Activated T-cell treated with anti-CD3 and anti-CD28 coated beads, Interleukin-2, amount 50 U/mL, for 72 hours (primary cell): ENCODE results near the gene MRPL52. TPM values are rescaled to one million over a fixed set of nuclear protein-coding genes. Genes with fewer than 3 reads are reported as not detected.

ENCODE experiments used
- ATAC-seq, 2 donors: fragments of 150-1000 bp; cut with Tn5 transposase; replicated peaks in 1 of 2; 2 replicates each; pipeline ENCODE4 v1.10.0; 2021; ENCODE audit warnings: moderate library complexity in 2 of 2, mild to moderate bottlenecking in 1 of 2
- DNase-seq, 2 donors: peaks; one replicate each; pipeline ENCODE4 v3.0.0; 2021 to 2022; ENCODE audit warnings: mixed read lengths in 1 of 2
- H3K27ac Mint-ChIP-seq: one replicate; pipeline ENCODE4 v1.8.0; 2022; ENCODE audit warnings: mild to moderate bottlenecking, moderate library complexity, mixed read lengths
- H3K27me3 Mint-ChIP-seq: one replicate; pipeline ENCODE4 v1.8.0; 2022; ENCODE audit warnings: low read depth, mixed read lengths
- H3K36me3 Mint-ChIP-seq, 2 donors: one replicate each; pipeline ENCODE4 v1.8.0; 2022; ENCODE audit warnings: mixed read lengths in 2 of 2, mild to moderate bottlenecking in 1 of 2; ENCODE audit not compliant: insufficient read depth in 2 of 2
- H3K4me1 Mint-ChIP-seq: one replicate; pipeline ENCODE4 v1.8.0; 2022; ENCODE audit warnings: low read depth, mixed read lengths
- H3K4me3 Mint-ChIP-seq, 2 donors: one replicate each; pipeline ENCODE4 v1.8.0; 2022; ENCODE audit warnings: mild to moderate bottlenecking in 2 of 2, mixed read lengths in 2 of 2, moderate library complexity in 2 of 2
- H3K9me3 Mint-ChIP-seq, 2 donors: one replicate each; pipeline ENCODE4 v1.8.0; 2022; ENCODE audit warnings: mixed read lengths in 2 of 2
- total RNA-seq, 2 donors: library from RNA; stranded (reverse); gene quantifications; one replicate each; pipeline ENCODE4 v1.2.3, GENCODE V29; 2022

MRPL52 gene
- total RNA-seq, 2 donors from 2014 or later: 76.9 to 80.4 TPM

DNA sequence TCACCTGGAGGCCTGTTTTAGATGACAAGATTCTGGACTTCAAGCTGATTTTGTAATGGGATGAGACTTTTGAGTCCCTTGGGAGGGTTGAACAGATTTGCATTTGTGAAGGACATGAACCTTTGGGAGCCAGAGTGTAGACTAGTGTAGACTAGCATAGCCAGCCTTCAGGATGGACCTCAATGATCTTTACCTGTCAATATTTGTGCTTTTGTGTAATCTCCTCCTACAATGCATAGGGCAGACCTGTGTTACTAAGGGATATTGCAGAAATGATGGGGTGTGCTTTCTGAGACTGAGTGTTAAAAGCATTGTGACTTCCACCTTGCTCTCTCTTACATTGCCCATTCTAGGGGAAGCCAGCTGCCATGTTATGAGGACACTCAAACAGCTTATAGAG is 32.0 kb downstream of the MRPL52 start:
- no peak for ATAC-seq
- no peak overlapping the region for H3K4me3 Mint-ChIP-seq
- peaks cover 27% of the 10 kb centered on the region for H3K4me1 Mint-ChIP-seq

DNA sequence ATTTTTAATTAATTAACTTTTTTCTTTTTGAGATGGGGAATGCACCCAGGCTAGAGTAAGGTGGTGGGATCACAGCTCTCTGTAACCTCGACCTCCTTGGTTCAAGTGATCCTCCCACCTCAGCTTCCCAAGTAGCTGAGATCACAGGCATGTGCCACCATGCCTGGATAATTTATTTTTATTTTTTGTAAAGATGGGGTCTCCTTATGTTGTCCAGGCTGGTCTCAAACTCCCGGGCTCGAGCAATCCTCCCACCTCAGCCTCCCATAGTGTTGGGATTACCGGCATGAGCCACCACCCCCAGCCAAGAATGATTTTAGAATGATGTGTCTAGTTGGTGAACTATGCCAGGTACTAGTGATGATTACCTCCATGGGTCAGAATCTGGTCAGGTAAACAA is 35.3 kb downstream of the MRPL52 start:
- H3K27me3 Mint-ChIP-seq: peaks cover 22% of the 10 kb centered on the region
- no peaks in the 10 kb centered on the region for H3K9me3 Mint-ChIP-seq
- H3K4me1 Mint-ChIP-seq: peaks cover 14% of the 10 kb centered on the region
- no peak overlapping the region for H3K4me3 Mint-ChIP-seq
- ATAC-seq (no peak), DNase-seq (no peak)
- peak overlapping the region; percentile 20 for H3K27ac Mint-ChIP-seq
- H3K36me3 Mint-ChIP-seq: no peaks in the 10 kb centered on the region

More for the DNA sequence above, 32.0 kb downstream of the MRPL52 start:
- peaks cover 0 to 2% of the 10 kb centered on the region in 2 donors for H3K36me3 Mint-ChIP-seq
- no peak for DNase-seq
- peaks cover 22% of the 10 kb centered on the region for H3K27me3 Mint-ChIP-seq
- H3K27ac Mint-ChIP-seq: no peak overlapping the region
- H3K9me3 Mint-ChIP-seq: no peaks in the 10 kb centered on the region

DNA sequence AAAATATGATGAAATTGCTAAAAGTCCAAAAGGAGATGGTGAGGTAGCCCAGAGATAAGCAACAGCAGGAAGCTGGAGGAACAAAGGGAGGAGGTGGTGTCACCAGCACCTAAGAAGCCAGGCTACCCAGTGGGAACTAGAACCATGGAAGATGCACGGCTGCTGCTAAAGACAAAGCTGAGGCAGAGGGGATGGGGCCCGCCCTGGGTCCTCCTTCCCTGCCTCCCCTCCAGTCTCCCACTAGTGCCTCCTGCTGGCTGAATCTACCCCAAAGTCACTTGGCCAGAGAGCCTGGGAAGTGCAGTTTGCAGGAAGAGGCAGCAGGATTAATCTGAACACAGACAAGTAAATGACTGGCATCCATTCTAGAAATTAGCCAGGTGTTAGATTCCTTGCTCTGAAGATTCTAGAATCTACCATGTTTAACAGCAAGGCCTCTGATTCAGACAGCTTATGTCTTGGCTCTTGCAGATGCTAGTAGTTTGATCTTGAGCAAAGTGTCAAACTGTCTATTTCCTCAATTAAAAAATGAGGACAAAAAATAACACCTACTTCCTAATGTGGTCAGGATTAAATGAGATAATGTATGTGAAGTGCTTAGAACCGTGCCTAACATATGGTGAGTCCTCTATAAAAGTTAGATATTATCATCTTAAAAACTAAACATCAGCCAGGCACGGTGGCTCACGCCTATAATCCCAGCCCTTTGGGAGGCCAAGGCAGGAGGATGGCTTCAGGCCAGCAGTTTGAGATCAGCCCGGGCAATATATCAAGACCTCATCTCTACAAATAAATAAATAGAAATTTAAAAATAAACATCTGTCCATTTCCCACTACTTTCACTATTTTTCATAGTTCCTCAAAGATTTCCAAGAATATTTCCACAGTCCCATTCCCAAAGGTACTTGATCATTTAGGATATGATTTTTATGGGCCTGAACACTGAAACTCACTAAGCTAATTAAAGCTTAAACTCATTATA is 36.0 kb downstream of the MRPL52 start:
- ATAC-seq (no peak), DNase-seq (no peak)
- H3K4me3 Mint-ChIP-seq: no peak overlapping the region
- peaks cover 21% of the 10 kb centered on the region for H3K27me3 Mint-ChIP-seq
- H3K4me1 Mint-ChIP-seq: peaks cover 21% of the 10 kb centered on the region
- H3K36me3 Mint-ChIP-seq: no peaks in the 10 kb centered on the region
- H3K27ac Mint-ChIP-seq: peak overlapping the region; percentile 20
- no peaks in the 10 kb centered on the region for H3K9me3 Mint-ChIP-seq

DNA sequence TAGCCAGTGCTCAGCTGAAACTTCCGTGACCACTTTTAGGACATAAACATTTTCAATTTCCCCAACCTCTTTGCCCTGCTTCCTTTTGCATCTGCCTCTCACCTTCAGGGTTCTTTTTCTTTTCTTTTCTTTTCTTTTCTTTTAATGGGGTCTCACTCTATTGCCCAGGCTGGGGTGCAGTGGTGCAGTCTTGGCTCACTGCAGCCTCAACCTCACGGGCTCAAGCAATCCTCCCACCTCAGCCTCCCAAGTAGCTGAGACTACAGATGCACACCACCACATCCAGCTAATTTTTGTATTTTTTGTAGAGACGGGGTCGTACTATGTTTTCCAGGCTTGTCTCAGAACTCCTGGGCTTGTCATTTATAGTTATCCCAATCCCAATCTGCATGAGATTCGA is 37.2 kb downstream of the MRPL52 start:
- DNase-seq (no peak), ATAC-seq (no peak)
- Mint-ChIP-seq H3K36me3 (peaks cover 0 to 2% of the 10 kb centered on the region in 2 donors), H3K9me3 (no peaks in the 10 kb centered on the region), H3K27ac (no peak overlapping the region), H3K4me3 (no peak overlapping the region), H3K27me3 (peaks cover 9% of the 10 kb centered on the region), H3K4me1 (peaks cover 25% of the 10 kb centered on the region)

DNA sequence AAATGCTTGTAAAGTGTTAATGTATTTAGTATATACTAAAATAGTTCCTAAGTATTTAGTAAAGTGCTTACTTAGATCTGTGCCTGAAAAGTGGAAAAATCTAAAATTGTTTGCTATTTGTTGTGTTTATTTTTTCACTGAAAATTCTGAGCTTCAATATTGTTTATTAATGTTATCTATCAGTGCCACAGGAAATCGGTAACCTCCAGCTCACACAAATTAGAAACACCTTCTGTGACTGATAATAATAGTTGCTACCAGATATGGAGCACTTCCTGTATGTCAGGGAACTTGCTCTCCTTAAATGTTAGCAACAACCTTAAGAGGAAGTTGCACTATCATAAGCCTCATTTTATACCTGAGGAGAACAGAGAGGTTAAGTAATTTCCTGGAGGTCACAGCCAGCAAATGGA is 41.1 kb downstream of the MRPL52 start:
- peak in 1 of 2 donors; percentile 55 for ATAC-seq
- no peaks in the 10 kb centered on the region for H3K27me3 Mint-ChIP-seq
- peaks cover 8 to 12% of the 10 kb centered on the region in 2 donors for H3K36me3 Mint-ChIP-seq
- no peak for DNase-seq
- peaks cover 37% of the 10 kb centered on the region for H3K4me1 Mint-ChIP-seq
- H3K4me3 Mint-ChIP-seq: peak overlapping the region; percentile 93 to 95
- H3K27ac Mint-ChIP-seq: peak overlapping the region; percentile 93
- no peaks in the 10 kb centered on the region for H3K9me3 Mint-ChIP-seq

DNA sequence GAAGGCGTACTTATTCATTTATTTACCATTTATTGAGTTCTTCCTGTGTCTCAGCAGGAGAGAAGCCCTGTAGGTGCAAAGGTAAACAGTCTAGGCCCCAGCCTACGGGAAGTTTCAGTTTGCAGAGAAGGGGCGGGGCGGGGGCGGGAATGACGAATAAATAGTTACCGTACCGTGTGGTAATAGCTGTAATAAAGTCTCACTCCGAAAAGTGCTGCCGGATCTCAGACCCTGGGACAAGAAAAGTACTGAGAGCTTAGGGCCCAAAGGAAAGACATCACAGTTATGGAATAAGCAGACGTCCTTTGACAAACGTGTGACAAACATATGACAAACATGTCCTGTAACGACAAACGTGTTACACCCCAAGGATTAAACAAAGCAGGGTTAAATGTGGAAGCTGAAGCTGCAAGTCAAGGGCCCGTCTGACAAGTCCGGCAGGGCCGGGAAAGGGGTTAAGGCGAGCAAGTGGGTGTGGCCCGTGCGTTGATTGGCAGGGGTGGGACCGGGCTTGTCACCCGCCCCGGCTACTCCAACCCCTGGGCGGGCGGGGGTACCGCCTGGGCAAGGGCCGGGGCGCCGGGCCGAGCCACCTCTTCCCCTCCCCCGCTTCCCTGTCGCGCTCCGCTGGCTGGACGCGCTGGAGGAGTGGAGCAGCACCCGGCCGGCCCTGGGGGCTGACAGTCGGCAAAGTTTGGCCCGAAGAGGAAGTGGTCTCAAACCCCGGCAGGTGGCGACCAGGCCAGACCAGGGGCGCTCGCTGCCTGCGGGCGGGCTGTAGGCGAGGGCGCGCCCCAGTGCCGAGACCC is 41.7 kb downstream of the MRPL52 start, which contains the start of gene LRP10:
LRP10 (plus strand) TSS at position 517 of the 809 bp plus-strand sequence. CDS start 564 bp downstream, outside the sequence.
- ATAC-seq (peak; percentile 90), DNase-seq (peak; percentile 89 to 93)
- Mint-ChIP-seq H3K4me3 (peak within 1 kb of the TSS; percentile 93 to 95), H3K36me3 (peaks cover 12 to 16% of the 10 kb centered on the region in 2 donors), H3K9me3 (no peaks in the 10 kb centered on the region), H3K27me3 (no peaks in the 10 kb centered on the region), H3K4me1 (peaks cover 35% of the 10 kb centered on the region), H3K27ac (peak within 1 kb of the TSS; percentile 93)

DNA sequence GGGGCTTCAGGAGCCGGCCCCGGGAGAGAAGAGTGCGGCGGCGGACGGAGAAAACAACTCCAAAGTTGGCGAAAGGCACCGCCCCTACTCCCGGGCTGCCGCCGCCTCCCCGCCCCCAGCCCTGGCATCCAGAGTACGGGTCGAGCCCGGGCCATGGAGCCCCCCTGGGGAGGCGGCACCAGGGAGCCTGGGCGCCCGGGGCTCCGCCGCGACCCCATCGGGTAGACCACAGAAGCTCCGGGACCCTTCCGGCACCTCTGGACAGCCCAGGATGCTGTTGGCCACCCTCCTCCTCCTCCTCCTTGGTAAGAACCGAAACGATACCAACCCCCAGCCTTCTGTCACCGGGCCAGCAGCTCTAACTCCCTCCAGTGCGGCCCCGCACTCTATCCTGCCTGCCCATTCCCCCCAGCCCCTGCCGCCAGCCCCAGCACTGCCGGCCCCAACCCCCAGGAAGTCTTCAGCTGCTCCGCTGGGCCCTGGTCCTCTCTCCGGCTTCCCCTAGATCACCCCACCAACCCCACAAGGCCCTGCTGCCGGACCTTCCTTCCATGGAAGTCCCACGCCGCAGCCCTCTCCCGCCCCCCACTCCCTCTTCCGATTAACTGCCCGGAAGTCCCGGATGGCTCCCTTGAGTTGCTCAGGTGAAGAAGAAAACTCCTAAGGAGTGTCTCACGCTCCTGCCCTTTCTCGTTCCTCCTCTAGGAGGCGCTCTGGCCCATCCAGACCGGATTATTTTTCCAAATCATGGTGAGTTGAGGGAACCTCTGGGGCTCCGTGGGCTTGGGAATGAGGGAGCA is 42.5 kb downstream of the MRPL52 start:
- Mint-ChIP-seq H3K27me3 (no peaks in the 10 kb centered on the region), H3K36me3 (peaks cover 12 to 16% of the 10 kb centered on the region in 2 donors), H3K27ac (peak overlapping the region; percentile 89), H3K9me3 (no peaks in the 10 kb centered on the region), H3K4me3 (peak overlapping the region; percentile 93 to 95), H3K4me1 (peaks cover 35% of the 10 kb centered on the region)
- peak; percentile 71 to 77 for DNase-seq
- ATAC-seq: peak; percentile 29 to 37

DNA sequence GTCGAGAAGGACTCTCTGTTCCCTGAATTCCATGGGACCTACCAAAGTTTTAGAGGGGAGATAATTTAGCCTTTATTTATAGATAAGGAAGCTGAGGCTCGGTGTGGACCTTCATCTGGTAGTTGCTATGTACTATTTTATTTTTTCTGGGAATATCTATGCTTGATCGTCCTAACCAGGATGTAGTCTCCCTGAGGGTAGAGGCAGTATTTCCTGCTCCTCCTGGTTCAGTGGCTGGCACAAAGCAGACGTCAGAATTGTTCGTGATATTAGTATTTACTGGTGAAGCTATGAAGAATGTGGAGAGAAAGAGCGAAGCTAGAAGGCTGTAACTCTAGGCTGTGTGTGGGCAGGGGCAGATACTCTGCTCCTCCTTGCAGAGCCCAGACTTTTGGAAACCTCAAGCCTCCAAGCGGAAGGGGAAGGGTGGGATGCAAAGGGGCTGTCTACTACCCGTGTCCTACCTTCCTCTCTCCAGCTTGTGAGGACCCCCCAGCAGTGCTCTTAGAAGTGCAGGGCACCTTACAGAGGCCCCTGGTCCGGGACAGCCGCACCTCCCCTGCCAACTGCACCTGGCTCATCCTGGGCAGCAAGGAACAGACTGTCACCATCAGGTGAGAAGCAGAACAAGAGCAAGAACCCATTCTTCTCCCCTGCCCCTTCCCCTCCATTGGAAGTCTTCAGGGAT is 43.3 kb downstream of the MRPL52 start:
- no peaks in the 10 kb centered on the region for H3K9me3 Mint-ChIP-seq
- peak overlapping the region; percentile 89 for H3K27ac Mint-ChIP-seq
- H3K36me3 Mint-ChIP-seq: peaks cover 16 to 17% of the 10 kb centered on the region in 2 donors
- H3K4me3 Mint-ChIP-seq: peak overlapping the region; percentile 93 to 95
- DNase-seq (no peak), ATAC-seq (no peak)
- peaks cover 35% of the 10 kb centered on the region for H3K4me1 Mint-ChIP-seq
- H3K27me3 Mint-ChIP-seq: no peaks in the 10 kb centered on the region

DNA sequence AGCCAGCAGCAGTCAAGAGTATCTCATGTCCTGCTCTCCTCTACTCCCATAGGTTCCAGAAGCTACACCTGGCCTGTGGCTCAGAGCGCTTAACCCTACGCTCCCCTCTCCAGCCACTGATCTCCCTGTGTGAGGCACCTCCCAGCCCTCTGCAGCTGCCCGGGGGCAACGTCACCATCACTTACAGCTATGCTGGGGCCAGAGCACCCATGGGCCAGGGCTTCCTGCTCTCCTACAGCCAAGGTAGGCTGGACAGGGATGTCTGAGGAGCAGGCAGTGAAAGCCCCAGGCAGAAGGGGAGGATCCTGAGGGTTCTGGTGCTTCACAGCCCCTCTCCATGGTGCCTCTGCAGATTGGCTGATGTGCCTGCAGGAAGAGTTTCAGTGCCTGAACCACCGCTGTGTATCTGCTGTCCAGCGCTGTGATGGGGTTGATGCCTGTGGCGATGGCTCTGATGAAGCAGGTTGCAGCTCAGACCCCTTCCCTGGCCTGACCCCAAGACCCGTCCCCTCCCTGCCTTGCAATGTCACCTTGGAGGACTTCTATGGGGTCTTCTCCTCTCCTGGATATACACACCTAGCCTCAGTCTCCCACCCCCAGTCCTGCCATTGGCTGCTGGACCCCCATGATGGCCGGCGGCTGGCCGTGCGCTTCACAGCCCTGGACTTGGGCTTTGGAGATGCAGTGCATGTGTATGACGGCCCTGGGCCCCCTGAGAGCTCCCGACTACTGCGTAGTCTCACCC is 45.5 kb downstream of the MRPL52 start:
- Mint-ChIP-seq H3K36me3 (peaks cover 16 to 19% of the 10 kb centered on the region in 2 donors), H3K27ac (no peak overlapping the region), H3K9me3 (no peaks in the 10 kb centered on the region), H3K27me3 (no peaks in the 10 kb centered on the region), H3K4me1 (peaks cover 28% of the 10 kb centered on the region), H3K4me3 (no peak overlapping the region)
- ATAC-seq: no peak
- no peak for DNase-seq

DNA sequence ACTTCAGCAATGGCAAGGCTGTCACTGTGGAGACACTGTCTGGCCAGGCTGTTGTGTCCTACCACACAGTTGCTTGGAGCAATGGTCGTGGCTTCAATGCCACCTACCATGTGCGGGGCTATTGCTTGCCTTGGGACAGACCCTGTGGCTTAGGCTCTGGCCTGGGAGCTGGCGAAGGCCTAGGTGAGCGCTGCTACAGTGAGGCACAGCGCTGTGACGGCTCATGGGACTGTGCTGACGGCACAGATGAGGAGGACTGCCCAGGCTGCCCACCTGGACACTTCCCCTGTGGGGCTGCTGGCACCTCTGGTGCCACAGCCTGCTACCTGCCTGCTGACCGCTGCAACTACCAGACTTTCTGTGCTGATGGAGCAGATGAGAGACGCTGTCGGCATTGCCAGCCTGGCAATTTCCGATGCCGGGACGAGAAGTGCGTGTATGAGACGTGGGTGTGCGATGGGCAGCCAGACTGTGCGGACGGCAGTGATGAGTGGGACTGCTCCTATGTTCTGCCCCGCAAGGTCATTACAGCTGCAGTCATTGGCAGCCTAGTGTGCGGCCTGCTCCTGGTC is 46.1 kb downstream of the MRPL52 start:
- no peaks in the 10 kb centered on the region for H3K9me3 Mint-ChIP-seq
- H3K4me1 Mint-ChIP-seq: peaks cover 21% of the 10 kb centered on the region
- no peaks in the 10 kb centered on the region for H3K27me3 Mint-ChIP-seq
- ATAC-seq (no peak), DNase-seq (no peak)
- H3K27ac Mint-ChIP-seq: no peak overlapping the region
- peaks cover 16 to 19% of the 10 kb centered on the region in 2 donors for H3K36me3 Mint-ChIP-seq
- H3K4me3 Mint-ChIP-seq: no peak overlapping the region

DNA sequence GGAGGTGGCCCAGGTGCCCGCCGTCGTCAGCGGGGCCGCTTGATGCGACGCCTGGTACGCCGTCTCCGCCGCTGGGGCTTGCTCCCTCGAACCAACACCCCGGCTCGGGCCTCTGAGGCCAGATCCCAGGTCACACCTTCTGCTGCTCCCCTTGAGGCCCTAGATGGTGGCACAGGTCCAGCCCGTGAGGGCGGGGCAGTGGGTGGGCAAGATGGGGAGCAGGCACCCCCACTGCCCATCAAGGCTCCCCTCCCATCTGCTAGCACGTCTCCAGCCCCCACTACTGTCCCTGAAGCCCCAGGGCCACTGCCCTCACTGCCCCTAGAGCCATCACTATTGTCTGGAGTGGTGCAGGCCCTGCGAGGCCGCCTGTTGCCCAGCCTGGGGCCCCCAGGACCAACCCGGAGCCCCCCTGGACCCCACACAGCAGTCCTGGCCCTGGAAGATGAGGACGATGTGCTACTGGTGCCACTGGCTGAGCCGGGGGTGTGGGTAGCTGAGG is 47.4 kb downstream of the MRPL52 start:
- Mint-ChIP-seq H3K4me3 (no peak overlapping the region), H3K36me3 (peaks cover 14 to 19% of the 10 kb centered on the region in 2 donors), H3K4me1 (peaks cover 22% of the 10 kb centered on the region), H3K27me3 (no peaks in the 10 kb centered on the region), H3K27ac (no peak overlapping the region), H3K9me3 (no peaks in the 10 kb centered on the region)
- DNase-seq: no peak
- no peak for ATAC-seq
